Ovary (tissue), 9 donors: ENCODE data around the gene CCNQ. TPM values are rescaled to one million over a fixed set of nuclear protein-coding genes. Genes with fewer than 3 reads are reported as not detected.

Experiments used
- DNase-seq, 5 donors: peaks; one replicate each; pipeline ENCODE4 v3.0.0-alpha.2; 2019 to 2020
- H3K27ac ChIP-seq, 2 donors: fragments of 200-600 bp; one replicate each; pipeline versions ENCODE4 v1.5.1 to v1.8.0; 2019 to 2022
- H3K27me3 ChIP-seq: fragments of 200-600 bp; one replicate; pipeline ENCODE4 v1.8.0; 2022
- H3K36me3 ChIP-seq: fragments of 200-600 bp; sonication (generic); one replicate; pipeline ENCODE4 v1.5.1; 2019
- H3K4me1 ChIP-seq: one replicate; pipeline ENCODE4 v1.8.1; 2013; ENCODE audit warnings: mild to moderate bottlenecking, moderate library complexity; ENCODE audit not compliant: insufficient read depth
- H3K4me3 ChIP-seq: fragments of 200-600 bp; sonication (generic); one replicate; pipeline ENCODE4 v1.5.1; 2017
- H3K9me3 ChIP-seq, 2 donors: fragments of 200-600 bp in 1 of 2; sonication (generic) in 1 of 2; one replicate each; pipeline versions ENCODE4 v1.5.1 to v1.8.1; 2013 to 2019; ENCODE audit warnings: mild to moderate bottlenecking in 1 of 2, moderate library complexity in 1 of 2
- EP300 ChIP-seq: sonication (generic); formaldehyde crosslinking; IDR thresholded peaks from one replicate; pipeline ENCODE4 v1.6.1; 2017; ENCODE audit warnings: antibody characterized with exemption
- POLR2A ChIP-seq: fragments of 450-650 bp; IDR thresholded peaks from one replicate; pipeline ENCODE4 v1.6.1; 2017; ENCODE audit warnings: antibody characterized with exemption, mild to moderate bottlenecking, moderate library complexity
- WGBS, 3 donors: extraction: QIAGEN DNeasy Blood & Tissue Kit in 1 of 3; methylation state at CpG; one replicate each; pipeline versions ENCODE4 v1.1.5 to v1.1.7; 2013 to 2017; 5-methylcytosine and 5-hydroxymethylcytosine counted together
- intact Hi-C, 4 donors: fragments of 100-400 bp; cut with DNase I; formaldehyde crosslinking; loops; one replicate each; pipeline versions ENCODE4 v1.11.0 to v1.15.1; 2022 to 2023
- polyA plus RNA-seq, 2 donors: library from polyadenylated mRNA; stranded (reverse); fragments of 200-250 nt in 1 of 2; fragments of 350-450 nt in 1 of 2; fragmentation: Illumina TruSeq in 1 of 2; extraction: RNeasy Lipid Tissue Mini Kit (QIAGEN cat#74804) in 1 of 2; gene quantifications; one replicate each; pipeline ENCODE4 v1.2.3, GENCODE V29; 2013 to 2014
- total RNA-seq, 7 donors: library from RNA; depleted of rRNA in 2 of 7; stranded (reverse); fragments of >200 nt in 2 of 7; fragmentation: NEBNext Ultra II Directional in 3 of 7; extraction: Animal tissue kit (Norgen Biotek cat#: 25700) in 3 of 7; gene quantifications; one replicate each; pipeline versions ENCODE4 v1.1.0 to v1.2.4, GENCODE V29; 2016 to 2023
- TF ChIP-seq, protein P1 (sequence below), 3 donors: fragments of 450-650 bp in 2 of 3; fragments of 200-600 bp in 1 of 3; IDR thresholded peaks; one replicate each; pipeline versions ENCODE4 v1.5.1 to v1.8.0; 2016 to 2022; ENCODE audit warnings: antibody characterized with exemption in 3 of 3, mild to moderate bottlenecking in 1 of 3
- donor health status: DM: no; HTN: no; CAD: no; lungs with moderate emphysema.
- donor health status: DM: no; HTN: no; CAD: no.
- donor health status: Bipolar disorder and iron deficiency.
- donor health status: DM: yes; HTN: yes; CAD: no.
- donor health status: DM: no; HTN: no; CAD: no.
- donor health status: DM: yes; HTN: yes; CAD: no.

CCNQ gene
- total and polyA plus RNA-seq, 9 donors = 15.5 to 23.8 (median 19.3) TPM

DNA sequence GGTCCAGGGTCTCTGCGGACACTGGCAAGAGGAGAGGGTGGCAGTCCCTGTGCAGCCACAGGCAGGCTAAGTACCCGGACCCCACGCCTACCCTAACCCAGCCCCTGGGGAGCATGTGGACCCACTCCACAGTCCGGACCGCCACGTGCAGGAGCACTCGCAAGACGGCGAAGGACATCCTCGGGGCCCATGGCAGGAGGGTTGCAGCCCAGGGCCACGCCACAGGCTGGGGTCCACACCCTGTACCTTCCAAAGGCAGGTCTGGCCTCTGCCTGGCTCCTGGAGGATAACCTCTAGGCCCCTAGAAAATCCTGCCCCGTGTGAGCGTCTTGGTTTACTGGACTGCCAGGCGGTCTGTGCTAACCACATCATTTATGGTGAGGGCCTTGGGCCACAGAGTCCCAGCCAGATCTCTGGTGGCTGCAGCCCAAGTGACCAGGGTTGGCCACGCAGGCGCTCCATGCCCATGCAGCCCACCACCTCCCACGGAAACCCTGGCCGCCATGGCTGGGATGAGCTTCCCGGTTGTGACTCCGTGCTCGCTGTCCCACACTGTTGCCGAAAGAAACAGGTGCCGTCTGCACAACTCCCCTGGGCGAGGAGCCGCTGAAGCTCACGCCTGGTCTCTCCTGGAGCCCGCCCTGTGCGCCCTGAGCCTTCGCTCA is 10.0 kb downstream of the CCNQ start:
- H3K36me3 ChIP-seq = no peaks in the 10 kb centered on the region
- 90 to 93% (median 93%) methylated on average over 29 of the region's 29 CpGs for WGBS, 3 donors

DNA sequence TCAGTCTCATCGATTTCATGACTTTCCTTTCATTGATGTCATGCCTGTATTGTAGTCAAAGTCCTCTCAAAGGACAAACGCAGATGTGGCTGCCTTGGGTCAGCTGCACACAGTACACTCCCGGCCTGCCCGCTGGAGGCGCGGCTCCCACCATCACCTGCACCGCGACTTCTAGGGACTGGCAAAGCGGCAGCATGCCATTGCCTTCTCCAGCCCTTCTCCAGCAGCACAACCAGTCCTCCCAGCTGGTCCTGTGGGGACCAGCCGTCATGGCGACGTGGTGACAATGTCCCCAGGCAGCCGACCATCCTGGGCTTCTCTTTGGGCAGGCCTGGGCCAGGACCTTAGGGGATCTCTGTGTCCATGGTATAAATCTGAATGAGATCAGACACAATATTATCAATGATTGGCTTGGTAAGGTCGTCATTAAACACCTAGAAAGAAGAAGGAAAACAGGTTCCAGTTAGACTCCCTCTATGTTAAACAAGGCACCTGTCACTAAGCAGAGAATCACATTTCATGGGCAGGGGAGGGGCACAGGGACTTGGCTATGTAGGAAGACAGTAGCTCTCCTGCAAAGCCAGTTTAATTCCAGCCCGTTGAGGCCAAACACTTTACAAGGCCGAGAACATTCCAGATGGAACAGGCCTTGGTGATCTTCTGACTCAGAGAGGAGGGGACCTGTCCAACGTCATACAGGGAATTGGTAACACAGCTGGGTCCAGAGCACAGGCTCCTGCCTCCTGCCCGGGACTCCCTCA is 10.7 kb downstream of the CCNQ start:
- H3K4me3 ChIP-seq = no peak overlapping the region
- 84 to 89% (median 89%) methylated on average over 18 of the region's 18 CpGs for WGBS, 3 donors
- no peak overlapping the region for H3K27ac ChIP-seq
- H3K36me3 ChIP-seq = no peaks in the 10 kb centered on the region
- DNase-seq = no peak
- no peaks in the 10 kb centered on the region for H3K27me3 ChIP-seq
- intact Hi-C loops = no loop called here
- H3K9me3 ChIP-seq = no peaks in the 10 kb centered on the region
- no peaks in the 10 kb centered on the region for H3K4me1 ChIP-seq
- TF ChIP-seq, protein P1, sequence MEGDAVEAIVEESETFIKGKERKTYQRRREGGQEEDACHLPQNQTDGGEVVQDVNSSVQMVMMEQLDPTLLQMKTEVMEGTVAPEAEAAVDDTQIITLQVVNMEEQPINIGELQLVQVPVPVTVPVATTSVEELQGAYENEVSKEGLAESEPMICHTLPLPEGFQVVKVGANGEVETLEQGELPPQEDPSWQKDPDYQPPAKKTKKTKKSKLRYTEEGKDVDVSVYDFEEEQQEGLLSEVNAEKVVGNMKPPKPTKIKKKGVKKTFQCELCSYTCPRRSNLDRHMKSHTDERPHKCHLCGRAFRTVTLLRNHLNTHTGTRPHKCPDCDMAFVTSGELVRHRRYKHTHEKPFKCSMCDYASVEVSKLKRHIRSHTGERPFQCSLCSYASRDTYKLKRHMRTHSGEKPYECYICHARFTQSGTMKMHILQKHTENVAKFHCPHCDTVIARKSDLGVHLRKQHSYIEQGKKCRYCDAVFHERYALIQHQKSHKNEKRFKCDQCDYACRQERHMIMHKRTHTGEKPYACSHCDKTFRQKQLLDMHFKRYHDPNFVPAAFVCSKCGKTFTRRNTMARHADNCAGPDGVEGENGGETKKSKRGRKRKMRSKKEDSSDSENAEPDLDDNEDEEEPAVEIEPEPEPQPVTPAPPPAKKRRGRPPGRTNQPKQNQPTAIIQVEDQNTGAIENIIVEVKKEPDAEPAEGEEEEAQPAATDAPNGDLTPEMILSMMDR (IDR thresholded peaks at IDR 0.05) = no peak

More for the DNA sequence above, 10.0 kb downstream of the CCNQ start:
- H3K9me3 ChIP-seq = no peaks in the 10 kb centered on the region
- H3K27me3 ChIP-seq = no peaks in the 10 kb centered on the region
- TF ChIP-seq, protein P1 (IDR thresholded peaks at IDR 0.05) = no peak
- no peak for TF ChIP-seq EP300
- TF ChIP-seq POLR2A = no peak
- intact Hi-C loops = no loop called here
- H3K4me3 ChIP-seq = no peak overlapping the region
- no peaks in the 10 kb centered on the region for H3K4me1 ChIP-seq
- DNase-seq = no peak
- no peak overlapping the region for H3K27ac ChIP-seq

- no peaks in the 10 kb centered on the region for H3K36me3 ChIP-seq
- no peak overlapping the region for H3K4me3 ChIP-seq
- intact Hi-C loops = no loop called here
- H3K9me3 ChIP-seq = no peaks in the 10 kb centered on the region
- no peak for DNase-seq
- no peaks in the 10 kb centered on the region for H3K4me1 ChIP-seq
- H3K27ac ChIP-seq = no peak overlapping the region
- TF ChIP-seq EP300 (no peak), POLR2A (no peak)
- TF ChIP-seq, protein P1 (IDR thresholded peaks at IDR 0.05) = no peak
- no peaks in the 10 kb centered on the region for H3K27me3 ChIP-seq
- 89 to 91% (median 89%) methylated on average over 10 of the region's 10 CpGs for WGBS, 3 donors
Observed at GRCh38 chrX:153587342-153587741, 11.6 kb downstream of the CCNQ start.

GRCh38 chrX:153585827-153586226 is 13.1 kb downstream of the CCNQ start:
- intact Hi-C loops = no loop called here
- Histone ChIP-seq H3K27me3 (no peaks in the 10 kb centered on the region), H3K9me3 (no peaks in the 10 kb centered on the region), H3K4me1 (no peaks in the 10 kb centered on the region), H3K36me3 (no peaks in the 10 kb centered on the region), H3K4me3 (no peak overlapping the region), H3K27ac (no peak overlapping the region)
- TF ChIP-seq, protein P1 (IDR thresholded peaks at IDR 0.05) = no peak
- TF ChIP-seq EP300 = no peak
- DNase-seq = no peak
- WGBS, 3 donors = 69 to 79% (median 77%) methylated on average over 4 of the region's 4 CpGs
